Measurements from ENCODE around the gene CSTPP1. TPM values are rescaled to one million over a fixed set of nuclear protein-coding genes. Genes with fewer than 3 reads are reported as not detected.
"Not testable (repeated sequence)": the region's sequence is repeated elsewhere in the genome, so short reads cannot be mapped to it uniquely, and the experiment has no call there.

CSTPP1 gene
- total RNA-seq, 2 donors from 2014 or later: 23.4 to 27.6 TPM

GRCh38 chr11:46987183-46987582 lies 50.6 kb downstream of the CSTPP1 start:
- H3K27ac ChIP-seq: no peak overlapping the region
- H3K4me1 ChIP-seq (ENCODE audit: control insufficient read depth in 1 of 2, low read depth in 2 of 2): no peaks in the 10 kb centered on the region
- H3K4me3 ChIP-seq: no peak overlapping the region
- no peaks in the 10 kb centered on the region for H3K27me3 ChIP-seq (replicated peaks; ENCODE audit: insufficient read depth)
- TF ChIP-seq CTCF (IDR thresholded peaks at IDR 0.05): no peak
- no peak for DNase-seq (ENCODE audit: low spot score)
- no peaks in the 10 kb centered on the region for H3K36me3 ChIP-seq
- H3K9me3 ChIP-seq: no peaks in the 10 kb centered on the region
- no peak for ATAC-seq (ENCODE audit: insufficient number of reproducible peaks, low FRiP score, low read depth)

DNA sequence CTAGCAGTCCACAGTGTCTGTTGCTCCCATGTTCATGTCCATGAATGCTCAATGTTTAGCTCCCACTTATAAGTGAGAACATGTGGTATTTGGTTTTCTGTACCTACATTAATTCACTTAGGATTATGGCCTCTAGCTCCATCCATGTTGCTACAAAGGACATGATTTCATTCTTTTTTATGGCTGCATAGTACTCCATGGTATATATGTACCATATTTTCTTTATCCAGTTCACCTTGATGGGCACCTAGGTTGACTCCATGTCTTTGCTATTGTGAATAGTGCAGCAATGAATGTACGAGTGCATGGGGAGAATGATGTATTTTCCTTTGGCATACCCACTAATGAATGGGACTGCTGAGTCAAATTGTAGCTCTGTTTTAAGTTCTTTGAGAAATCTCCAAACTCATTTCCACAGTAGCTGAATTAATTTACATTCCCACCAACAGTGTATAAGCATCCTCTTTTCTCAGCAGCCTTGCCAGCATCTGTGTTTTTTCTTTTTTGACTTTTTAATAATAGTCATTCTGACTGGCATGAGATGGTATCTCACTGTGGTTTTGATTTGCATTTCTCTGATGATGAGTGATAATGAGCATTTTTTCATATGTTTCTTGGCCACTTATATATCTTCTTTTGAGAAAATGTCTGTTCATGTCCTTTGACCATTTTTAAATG lies 53.4 kb downstream of the CSTPP1 start:
- not testable (repeated sequence) for DNase-seq (ENCODE audit: low spot score)

DNA sequence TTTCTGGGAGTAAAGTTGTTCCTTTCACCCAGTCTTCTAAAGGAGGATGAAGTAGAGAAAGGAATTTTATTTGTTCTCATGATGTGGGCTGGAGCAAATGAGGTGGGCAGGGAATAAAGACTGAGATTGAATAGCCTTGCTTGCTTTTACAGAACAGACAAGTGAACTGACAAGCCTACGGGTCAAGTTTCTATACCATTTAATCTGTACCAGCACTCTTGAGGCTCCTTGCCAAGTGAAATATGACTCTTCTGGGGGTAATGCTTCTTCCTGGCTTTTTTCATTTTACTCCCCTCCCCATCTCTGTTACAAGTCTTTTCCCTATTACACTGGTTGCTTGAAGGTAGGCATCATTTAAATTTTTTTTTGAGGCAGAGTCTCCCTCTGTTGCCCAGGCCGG lies 54.8 kb downstream of the CSTPP1 start:
- Histone ChIP-seq H3K9me3 (no peaks in the 10 kb centered on the region), H3K4me1 (ENCODE audit: control insufficient read depth in 1 of 2, low read depth in 2 of 2) (no peaks in the 10 kb centered on the region), H3K36me3 (no peaks in the 10 kb centered on the region), H3K27ac (no peak overlapping the region), H3K4me3 (no peak overlapping the region), H3K27me3 (replicated peaks; ENCODE audit: insufficient read depth) (no peaks in the 10 kb centered on the region)
- DNase-seq (ENCODE audit: low spot score): no peak
- TF ChIP-seq CTCF (IDR thresholded peaks at IDR 0.05): no peak
- ATAC-seq (ENCODE audit: insufficient number of reproducible peaks, low FRiP score, low read depth): no peak

More for the DNA sequence above, 53.4 kb downstream of the CSTPP1 start:
- not testable (repeated sequence) for ATAC-seq (ENCODE audit: insufficient number of reproducible peaks, low FRiP score, low read depth); H3K4me3 ChIP-seq; H3K4me1 ChIP-seq (ENCODE audit: control insufficient read depth in 1 of 2, low read depth in 2 of 2); H3K9me3 ChIP-seq; H3K27ac ChIP-seq; H3K36me3 ChIP-seq; H3K27me3 ChIP-seq (replicated peaks; ENCODE audit: insufficient read depth)

GRCh38 chr11:46992386-46992785 lies 55.8 kb downstream of the CSTPP1 start:
- not testable (repeated sequence) for H3K9me3 ChIP-seq; DNase-seq (ENCODE audit: low spot score); H3K36me3 ChIP-seq; H3K27ac ChIP-seq; H3K27me3 ChIP-seq (replicated peaks; ENCODE audit: insufficient read depth); H3K4me1 ChIP-seq (ENCODE audit: control insufficient read depth in 1 of 2, low read depth in 2 of 2); H3K4me3 ChIP-seq; ATAC-seq (ENCODE audit: insufficient number of reproducible peaks, low FRiP score, low read depth)

DNA sequence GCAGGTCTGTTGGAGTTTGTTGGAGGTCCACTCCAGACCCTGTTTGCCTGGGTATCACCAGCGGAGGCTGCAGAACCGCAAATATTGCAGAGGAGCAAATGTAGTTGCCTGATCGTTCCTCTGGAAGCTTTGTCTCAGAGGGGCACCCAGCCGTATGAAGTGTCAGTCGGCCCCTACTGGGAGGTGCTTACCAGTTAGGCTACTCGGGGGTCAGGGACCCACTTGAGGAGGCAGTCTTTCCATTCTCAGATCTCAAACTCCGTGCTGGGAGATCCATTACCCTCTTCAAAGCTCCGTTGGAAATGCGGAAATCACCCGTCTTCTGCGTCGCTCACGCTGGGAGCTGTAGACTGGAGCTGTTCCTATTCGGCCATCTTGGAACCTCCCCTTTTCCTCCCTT lies 61.2 kb downstream of the CSTPP1 start:
- not testable (repeated sequence) for H3K27ac ChIP-seq; H3K4me1 ChIP-seq (ENCODE audit: control insufficient read depth in 1 of 2, low read depth in 2 of 2); DNase-seq (ENCODE audit: low spot score); H3K9me3 ChIP-seq; H3K36me3 ChIP-seq; H3K4me3 ChIP-seq; H3K27me3 ChIP-seq (replicated peaks; ENCODE audit: insufficient read depth); ATAC-seq (ENCODE audit: insufficient number of reproducible peaks, low FRiP score, low read depth)

DNA sequence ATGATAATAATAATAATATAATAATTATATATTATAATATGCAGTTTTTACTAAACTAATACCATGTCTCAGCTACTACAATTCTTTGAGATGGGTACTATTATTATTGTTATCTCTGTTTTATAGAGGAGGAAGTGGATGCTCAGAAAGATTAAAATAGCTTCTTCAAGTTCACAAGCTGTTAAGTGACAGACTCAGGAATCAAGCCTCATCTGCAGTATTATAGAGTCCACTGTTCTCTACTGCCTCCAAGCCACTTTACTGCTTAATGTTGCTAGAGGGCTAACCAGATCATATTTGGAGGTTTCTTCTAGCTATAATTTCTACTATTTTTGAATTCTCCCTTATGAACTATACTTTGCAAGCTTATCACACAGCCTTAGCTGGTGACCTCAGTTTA lies 62.7 kb downstream of the CSTPP1 start:
- ATAC-seq (ENCODE audit: insufficient number of reproducible peaks, low FRiP score, low read depth): no peak
- no peak overlapping the region for H3K4me3 ChIP-seq
- H3K36me3 ChIP-seq: no peaks in the 10 kb centered on the region
- H3K27ac ChIP-seq: no peak overlapping the region
- no peak for TF ChIP-seq CTCF (IDR thresholded peaks at IDR 0.05)
- peaks cover 0 to 12% of the 10 kb centered on the region in 2 donors for H3K4me1 ChIP-seq (ENCODE audit: control insufficient read depth in 1 of 2, low read depth in 2 of 2)
- no peaks in the 10 kb centered on the region for H3K9me3 ChIP-seq
- no peaks in the 10 kb centered on the region for H3K27me3 ChIP-seq (replicated peaks; ENCODE audit: insufficient read depth)
- DNase-seq (ENCODE audit: low spot score): no peak

DNA sequence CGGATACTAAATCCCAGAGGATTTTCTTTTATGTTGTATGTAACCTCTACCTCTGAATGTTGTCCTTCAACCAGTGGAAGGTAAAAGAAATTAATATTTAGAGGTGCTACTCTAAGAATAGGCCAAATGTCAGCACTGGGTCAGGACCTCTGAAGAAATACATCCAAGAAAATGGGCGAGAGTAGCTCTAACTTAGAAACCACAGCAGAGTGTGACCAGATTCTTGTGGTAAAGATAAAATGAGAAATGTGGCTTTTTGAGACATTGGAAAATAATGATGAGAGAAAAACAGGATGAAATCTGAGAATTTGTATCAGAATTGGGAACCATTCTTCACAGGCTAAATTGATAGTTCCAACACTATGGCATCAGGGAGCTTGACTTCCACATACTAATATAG lies 63.5 kb downstream of the CSTPP1 start:
- Histone ChIP-seq H3K9me3 (no peaks in the 10 kb centered on the region), H3K36me3 (no peaks in the 10 kb centered on the region), H3K4me1 (ENCODE audit: control insufficient read depth in 1 of 2, low read depth in 2 of 2) (peaks cover 0 to 19% of the 10 kb centered on the region in 2 donors), H3K4me3 (no peak overlapping the region), H3K27ac (no peak overlapping the region), H3K27me3 (replicated peaks; ENCODE audit: insufficient read depth) (no peaks in the 10 kb centered on the region)
- TF ChIP-seq CTCF (IDR thresholded peaks at IDR 0.05): no peak
- ATAC-seq (ENCODE audit: insufficient number of reproducible peaks, low FRiP score, low read depth) (no peak), DNase-seq (ENCODE audit: low spot score) (no peak)
